ENCODE results near the gene PDZD2. TPM values are rescaled to one million over a fixed set of nuclear protein-coding genes. Genes with fewer than 3 reads are reported as not detected.
A peak's percentile ranks its signal among the peaks of the same experiment; 100 is the strongest.

Gene PDZD2
- polyA plus RNA-seq, 3 donors: 0.10 TPM; not detected in 2

DNA sequence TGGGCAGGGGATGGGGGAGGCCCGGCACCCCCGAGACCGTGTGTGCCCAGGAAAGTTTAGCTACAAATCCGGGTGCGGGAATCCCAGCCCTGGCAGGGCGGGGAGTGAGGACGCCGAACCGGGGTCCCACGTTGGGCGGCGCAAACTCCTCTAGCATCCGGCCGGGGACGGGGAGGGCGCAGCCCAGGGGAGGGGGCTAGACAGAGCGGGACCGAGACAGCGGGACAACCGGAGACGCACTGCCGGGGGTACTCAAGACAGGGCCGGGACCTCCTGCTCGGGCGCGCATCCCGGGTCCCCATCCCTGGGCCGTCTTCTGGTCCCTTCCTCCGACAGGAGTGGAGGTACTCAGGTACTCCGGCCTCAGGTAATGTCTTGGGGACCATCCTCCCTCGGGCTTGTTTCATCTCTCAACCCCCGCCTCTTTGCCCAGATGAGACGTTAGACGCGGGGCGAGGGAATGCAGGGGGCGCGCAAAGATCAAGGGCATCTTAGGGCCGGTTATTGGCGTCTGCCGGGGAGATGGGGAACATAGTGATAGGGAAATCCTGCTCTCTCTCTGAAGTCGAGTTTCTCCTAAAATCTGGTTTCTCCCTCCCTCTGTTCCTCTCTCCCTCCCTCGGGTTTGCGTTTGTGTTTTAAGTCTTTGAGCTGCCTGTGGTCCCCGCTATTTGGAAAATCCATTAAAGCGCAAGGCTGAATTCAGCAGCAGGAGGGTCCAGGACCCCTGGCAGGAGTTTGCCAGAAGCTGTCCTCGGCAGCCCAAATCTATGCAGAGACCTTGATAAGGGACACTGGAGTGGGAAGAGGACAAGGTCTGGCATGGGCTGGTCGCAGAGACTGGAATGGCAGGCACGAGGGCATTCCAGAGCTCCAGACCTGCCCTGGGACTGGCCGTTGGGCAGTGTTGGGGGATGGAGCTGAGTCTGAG is 815 bp downstream of the PDZD2 start:
- Mint-ChIP-seq H3K36me3 (no peaks in the 10 kb centered on the region), H3K27ac (no peak overlapping the region), H3K4me1 (peaks cover 9% of the 10 kb centered on the region), H3K27me3 (ENCODE audit: low read depth in 3 of 3) (peaks cover 14 to 31% (median 16%) of the 10 kb centered on the region in 3 donors), H3K9me3 (peaks cover 0 to 8% (median 0%) of the 10 kb centered on the region in 7 donors), H3K4me3 (peak overlapping the region in 1 of 2 donors; percentile 48)
- H3K27ac ChIP-seq (ENCODE audit: low read depth in 1 of 2, low read length in 2 of 2): no peak overlapping the region
- peak overlapping the region in 1 of 3 experiments; percentile 85 for H3K4me3 ChIP-seq (replicated peaks in 1 of 3; ENCODE audit: low read depth in 2 of 3, low read length in 3 of 3)
- TF ChIP-seq, protein P1, sequence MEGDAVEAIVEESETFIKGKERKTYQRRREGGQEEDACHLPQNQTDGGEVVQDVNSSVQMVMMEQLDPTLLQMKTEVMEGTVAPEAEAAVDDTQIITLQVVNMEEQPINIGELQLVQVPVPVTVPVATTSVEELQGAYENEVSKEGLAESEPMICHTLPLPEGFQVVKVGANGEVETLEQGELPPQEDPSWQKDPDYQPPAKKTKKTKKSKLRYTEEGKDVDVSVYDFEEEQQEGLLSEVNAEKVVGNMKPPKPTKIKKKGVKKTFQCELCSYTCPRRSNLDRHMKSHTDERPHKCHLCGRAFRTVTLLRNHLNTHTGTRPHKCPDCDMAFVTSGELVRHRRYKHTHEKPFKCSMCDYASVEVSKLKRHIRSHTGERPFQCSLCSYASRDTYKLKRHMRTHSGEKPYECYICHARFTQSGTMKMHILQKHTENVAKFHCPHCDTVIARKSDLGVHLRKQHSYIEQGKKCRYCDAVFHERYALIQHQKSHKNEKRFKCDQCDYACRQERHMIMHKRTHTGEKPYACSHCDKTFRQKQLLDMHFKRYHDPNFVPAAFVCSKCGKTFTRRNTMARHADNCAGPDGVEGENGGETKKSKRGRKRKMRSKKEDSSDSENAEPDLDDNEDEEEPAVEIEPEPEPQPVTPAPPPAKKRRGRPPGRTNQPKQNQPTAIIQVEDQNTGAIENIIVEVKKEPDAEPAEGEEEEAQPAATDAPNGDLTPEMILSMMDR (IDR thresholded peaks at IDR 0.05): no peak
- H3K79me2 ChIP-seq (ENCODE audit: insufficient read depth, low read length): no peaks in the 10 kb centered on the region
- H2AFZ ChIP-seq (ENCODE audit: insufficient read depth, low read depth, low read length, poor library complexity, severe bottlenecking): no peak overlapping the region
- no peaks in the 10 kb centered on the region for H4K20me1 ChIP-seq (ENCODE audit: insufficient read depth, low read length)
- H3K9ac ChIP-seq (ENCODE audit: insufficient read depth, low read length, poor library complexity, severe bottlenecking): no peak overlapping the region
- peaks cover 19 to 33% of the 10 kb centered on the region in 2 donors for H3K27me3 ChIP-seq (ENCODE audit: control insufficient read depth in 2 of 2, insufficient read depth in 2 of 2, low read length in 2 of 2)
- H3K9me3 ChIP-seq (replicated peaks in 1 of 2; ENCODE audit: control insufficient read depth in 1 of 2, insufficient read depth in 1 of 2, low read length in 2 of 2): peaks cover 0 to 10% of the 10 kb centered on the region in 2 donors
- H3K4me1 ChIP-seq (ENCODE audit: control insufficient read depth in 1 of 2, insufficient read depth in 2 of 2, low read length in 2 of 2): peaks cover 9 to 14% of the 10 kb centered on the region in 2 donors
- peak overlapping the region; percentile 95 for H3K4me2 ChIP-seq (replicated peaks; ENCODE audit: extremely low read depth, low read length, poor library complexity, severe bottlenecking)
- intact Hi-C loops (cut with micrococcal nuclease): no loop called here
- WGBS (ENCODE audit: insufficient coverage): 14% methylated on average over 30 of the region's 50 CpGs
- no peak for DNase-seq
- H3K36me3 ChIP-seq (replicated peaks in 1 of 2; ENCODE audit: control insufficient read depth in 1 of 2, insufficient read depth in 2 of 2, low read length in 2 of 2): no peaks in the 10 kb centered on the region

- no peak for DNase-seq
- peaks cover 0 to 8% (median 0%) of the 10 kb centered on the region in 7 donors for H3K9me3 Mint-ChIP-seq
- TF ChIP-seq, protein P1 (IDR thresholded peaks at IDR 0.05): no peak
- Histone ChIP-seq H3K36me3 (replicated peaks in 1 of 2; ENCODE audit: control insufficient read depth in 1 of 2, insufficient read depth in 2 of 2, low read length in 2 of 2) (no peaks in the 10 kb centered on the region), H3K4me1 (ENCODE audit: control insufficient read depth in 1 of 2, insufficient read depth in 2 of 2, low read length in 2 of 2) (peaks cover 9 to 14% of the 10 kb centered on the region in 2 donors), H2AFZ (ENCODE audit: insufficient read depth, low read depth, low read length, poor library complexity, severe bottlenecking) (no peak overlapping the region), H3K4me3 (replicated peaks in 1 of 3; ENCODE audit: low read depth in 2 of 3, low read length in 3 of 3) (no peak overlapping the region), H3K27ac (ENCODE audit: low read depth in 1 of 2, low read length in 2 of 2) (no peak overlapping the region), H3K9me3 (replicated peaks in 1 of 2; ENCODE audit: control insufficient read depth in 1 of 2, insufficient read depth in 1 of 2, low read length in 2 of 2) (peaks cover 0 to 10% of the 10 kb centered on the region in 2 donors), H3K27me3 (ENCODE audit: control insufficient read depth in 2 of 2, insufficient read depth in 2 of 2, low read length in 2 of 2) (peaks cover 19 to 33% of the 10 kb centered on the region in 2 donors), H3K79me2 (ENCODE audit: insufficient read depth, low read length) (no peaks in the 10 kb centered on the region), H4K20me1 (ENCODE audit: insufficient read depth, low read length) (no peaks in the 10 kb centered on the region), H3K9ac (ENCODE audit: insufficient read depth, low read length, poor library complexity, severe bottlenecking) (no peak overlapping the region), H3K4me2 (replicated peaks; ENCODE audit: extremely low read depth, low read length, poor library complexity, severe bottlenecking) (no peak overlapping the region)
- no peak overlapping the region for H3K27ac Mint-ChIP-seq
- no peak overlapping the region for H3K4me3 Mint-ChIP-seq
- H3K4me1 Mint-ChIP-seq: peaks cover 9% of the 10 kb centered on the region
- WGBS (ENCODE audit: insufficient coverage): no CpG with 5 or more reads among the region's 1 CpG
- intact Hi-C loops (cut with micrococcal nuclease): no loop called here
- H3K27me3 Mint-ChIP-seq (ENCODE audit: low read depth in 3 of 3): peaks cover 14 to 29% (median 19%) of the 10 kb centered on the region in 3 donors
- H3K36me3 Mint-ChIP-seq: no peaks in the 10 kb centered on the region
Measured at GRCh38 chr5:31640573-31640972, 1.6 kb downstream of the PDZD2 start.

Measured in CD14-positive monocyte (primary cell).